Measurements from ENCODE around the gene GALNT18.

GRCh38 chr11:11397036-11397415 is 224.8 kb downstream of the GALNT18 start:
- TF ChIP-seq BACH2 (CRISPR knock-in tag; IDR thresholded peaks at IDR 0.05; ENCODE audit: borderline replicate concordance): no peak
- no peak for TF ChIP-seq POU6F1 (CRISPR knock-in tag; IDR thresholded peaks at IDR 0.05; ENCODE audit: borderline replicate concordance, low read depth)
- no peak for TF ChIP-seq CSRNP3 (CRISPR knock-in tag; IDR thresholded peaks at IDR 0.05)
- TF ChIP-seq ARNTL (CRISPR knock-in tag; IDR thresholded peaks at IDR 0.05; ENCODE audit: borderline replicate concordance, low read depth): no peak
- no peak for TF ChIP-seq PATZ1 (CRISPR knock-in tag; IDR thresholded peaks at IDR 0.05; ENCODE audit: borderline replicate concordance)
- TF ChIP-seq RARB (CRISPR knock-in tag; IDR thresholded peaks at IDR 0.05): no peak

All from SK-N-SH treated with all-trans-retinoic acid at 6 μM for 48 hours (cell line).